HK-2 (cell line): ENCODE results near the gene TRMU.
"Not testable (repeated sequence)": the region's sequence is repeated elsewhere in the genome, so short reads cannot be mapped to it uniquely, and the experiment has no call there.

ENCODE experiments used
- DNase-seq: peaks from one replicate; pipeline ENCODE4 v3.0.0-alpha.2; 2018; ENCODE audit not compliant: unreplicated experiment

Gene TRMU

GRCh38 chr22:46299101-46299500, 36.4 kb upstream of the TRMU start:
- no peak for DNase-seq

GRCh38 chr22:46300491-46300890, 35.0 kb upstream of the TRMU start:
- DNase-seq = no peak

- no peak for DNase-seq
These were observed 32.1 kb upstream of the TRMU start for GRCh38 chr22:46303347-46303965.

- DNase-seq = no peak
These were observed 27.1 kb upstream of the TRMU start for GRCh38 chr22:46308283-46308988.

- DNase-seq = no peak
These were observed 25.9 kb upstream of the TRMU start for GRCh38 chr22:46309526-46310085.

- no peak for DNase-seq
These were observed 23.5 kb upstream of the TRMU start for GRCh38 chr22:46312056-46312455.

- DNase-seq = not testable (repeated sequence)
These were observed 22.7 kb upstream of the TRMU start for GRCh38 chr22:46312848-46313247.

GRCh38 chr22:46315976-46316375, 19.5 kb upstream of the TRMU start:
- no peak for DNase-seq

- no peak for DNase-seq
These were observed 17.9 kb upstream of the TRMU start for GRCh38 chr22:46317646-46318045.

GRCh38 chr22:46318576-46318975, 16.9 kb upstream of the TRMU start:
- no peak for DNase-seq

- DNase-seq = no peak
These were observed 16.2 kb upstream of the TRMU start for GRCh38 chr22:46319319-46319718.

GRCh38 chr22:46320166-46320710, 15.3 kb upstream of the TRMU start:
- DNase-seq = no peak

GRCh38 chr22:46320716-46321386, 14.7 kb upstream of the TRMU start:
- no peak for DNase-seq

GRCh38 chr22:46322711-46323110, 12.8 kb upstream of the TRMU start:
- DNase-seq = no peak

- no peak for DNase-seq
These were observed 12.4 kb upstream of the TRMU start for GRCh38 chr22:46323162-46323561.

- DNase-seq = no peak
These were observed 9.3 kb upstream of the TRMU start for GRCh38 chr22:46326066-46326680.

- DNase-seq = no peak
These were observed 7.6 kb upstream of the TRMU start for GRCh38 chr22:46327691-46328465.

- DNase-seq = no peak
These were observed 6.7 kb upstream of the TRMU start for GRCh38 chr22:46328797-46329196.

GRCh38 chr22:46329616-46330015, 5.9 kb upstream of the TRMU start:
- no peak for DNase-seq

GRCh38 chr22:46330426-46330825, 5.1 kb upstream of the TRMU start:
- no peak for DNase-seq

GRCh38 chr22:46331496-46331895, 4.0 kb upstream of the TRMU start:
- DNase-seq = no peak
